SW480 (cell line): ENCODE data around the gene SLC5A2.
"Not testable (repeated sequence)": the region's sequence is repeated elsewhere in the genome, so short reads cannot be mapped to it uniquely, and the experiment has no call there.

Source experiments
- DNase-seq: peaks from one replicate; pipeline ENCODE4 v3.0.0-alpha.2; 2016; ENCODE audit warnings: low spot score

The SLC5A2 gene

GRCh38 chr16:31498493-31498892 lies 15.6 kb downstream of the SLC5A2 start:
- no peak for DNase-seq

DNA sequence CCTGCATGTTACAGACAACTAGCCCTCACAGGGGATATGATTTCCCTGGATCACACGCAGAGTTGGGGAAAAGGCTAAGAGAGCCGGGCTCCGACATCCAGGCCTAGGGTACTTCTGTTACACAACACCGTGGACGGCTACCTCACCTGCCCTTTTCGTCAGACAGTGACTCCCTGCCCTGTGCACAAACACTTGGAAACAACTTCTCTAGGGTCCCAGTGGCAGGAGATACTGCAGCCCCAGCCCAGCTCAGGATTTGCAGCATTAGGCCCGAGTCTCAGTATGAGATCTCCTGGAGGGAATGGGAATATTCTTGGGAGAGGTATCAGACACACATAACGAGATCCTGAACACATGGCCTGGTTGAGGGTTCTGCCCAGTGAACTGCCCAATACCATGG lies 17.0 kb downstream of the SLC5A2 start:
- DNase-seq, result no peak

- DNase-seq, result no peak
Measured at GRCh38 chr16:31501226-31501965, 18.5 kb downstream of the SLC5A2 start.

DNA sequence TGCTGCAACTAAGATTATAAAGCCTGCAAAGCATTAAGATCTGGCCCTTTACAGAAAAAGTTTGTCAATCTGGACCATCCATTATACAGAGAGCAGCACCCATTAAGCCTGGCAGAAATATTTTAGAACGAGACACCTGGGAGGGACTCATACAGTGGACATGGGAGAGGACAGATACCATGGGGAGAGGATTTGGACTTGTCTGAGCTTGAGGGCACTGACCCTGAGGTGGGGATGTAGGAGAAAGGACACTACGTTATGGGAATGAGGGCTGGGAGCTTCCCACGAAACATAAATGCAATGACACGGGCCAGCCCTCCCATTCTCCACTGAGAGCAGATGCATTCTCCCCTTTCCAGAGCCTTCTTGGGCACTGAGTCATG lies 19.0 kb downstream of the SLC5A2 start:
- DNase-seq, result no peak

GRCh38 chr16:31502981-31503380 lies 20.1 kb downstream of the SLC5A2 start:
- DNase-seq, result no peak

DNA sequence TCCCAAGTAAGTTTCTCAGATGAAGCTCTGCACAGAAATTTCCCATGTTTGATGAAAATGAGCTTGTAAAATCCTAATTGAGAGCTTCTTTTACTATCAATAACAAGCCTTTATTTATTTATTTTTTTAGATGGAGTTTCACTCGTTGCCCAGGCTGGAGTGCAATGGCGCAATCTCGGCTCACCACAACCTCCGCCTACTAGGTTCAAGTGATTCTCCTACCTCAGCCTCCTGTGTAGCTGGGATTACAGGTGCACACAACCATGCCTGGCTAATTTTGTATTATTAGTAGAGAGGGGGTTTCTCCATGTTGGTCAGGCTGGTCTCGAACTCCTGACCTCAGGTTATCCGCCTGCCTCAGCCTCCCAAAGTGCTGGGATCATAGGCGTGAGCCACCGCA lies 20.6 kb downstream of the SLC5A2 start:
- not testable (repeated sequence) for DNase-seq

GRCh38 chr16:31504159-31504558 lies 21.2 kb downstream of the SLC5A2 start:
- DNase-seq, result no peak

GRCh38 chr16:31505483-31505882 lies 22.6 kb downstream of the SLC5A2 start:
- no peak for DNase-seq

- peak; percentile 4 for DNase-seq
Measured at GRCh38 chr16:31507617-31507928, 24.6 kb downstream of the SLC5A2 start.

GRCh38 chr16:31507929-31508705 lies 25.2 kb downstream of the SLC5A2 start, which contains the start of gene RUSF1:
Gene RUSF1, minus strand, starts transcription at chr16:31508391. Its CDS starts 18 bp downstream, at chr16:31508373.
- DNase-seq, result peak; percentile 79

DNA sequence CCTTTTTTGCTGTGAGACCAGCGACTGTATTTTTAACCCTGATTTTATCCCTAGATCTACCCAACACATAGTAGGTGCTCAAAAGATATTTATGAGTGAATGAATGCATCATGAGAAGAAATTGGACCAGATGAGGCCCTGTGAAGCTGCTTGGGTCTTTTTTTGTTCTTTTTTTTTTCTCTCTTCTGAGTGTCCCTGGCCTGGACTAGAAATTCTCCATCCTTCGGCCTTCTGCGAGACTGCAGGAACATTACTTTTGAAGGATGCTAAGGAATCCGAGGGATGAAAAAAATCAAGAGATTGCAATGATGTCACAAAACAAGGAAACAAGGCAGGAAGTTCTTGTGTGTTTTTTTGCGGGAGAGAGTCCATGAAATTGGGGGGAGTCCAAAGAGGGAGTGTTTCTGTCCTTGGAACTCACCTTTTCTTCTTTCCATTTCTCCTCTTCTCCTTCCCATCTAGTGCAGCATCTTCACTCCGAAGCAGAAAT lies 25.8 kb downstream of the SLC5A2 start:
- DNase-seq, result peak; percentile 11

DNA sequence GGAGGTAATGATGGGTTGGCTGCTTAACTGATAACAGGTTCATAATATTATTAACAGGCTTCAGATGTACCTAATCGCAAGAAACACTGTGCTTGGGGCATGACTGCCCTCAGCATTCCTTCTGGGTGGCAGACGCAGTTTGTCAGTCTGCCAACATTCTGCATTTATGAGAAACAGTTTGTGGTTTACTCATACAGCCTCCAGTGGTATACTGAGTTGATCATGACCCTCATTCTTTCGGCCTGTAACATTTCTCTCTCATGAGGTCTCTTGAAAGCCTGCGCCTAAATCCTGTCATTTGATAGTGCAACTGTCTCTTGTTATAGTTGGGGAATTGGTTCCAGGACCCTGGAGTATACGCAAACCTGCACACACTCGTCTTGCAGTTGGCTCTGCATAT lies 30.2 kb downstream of the SLC5A2 start:
- DNase-seq, result peak; percentile 6

DNA sequence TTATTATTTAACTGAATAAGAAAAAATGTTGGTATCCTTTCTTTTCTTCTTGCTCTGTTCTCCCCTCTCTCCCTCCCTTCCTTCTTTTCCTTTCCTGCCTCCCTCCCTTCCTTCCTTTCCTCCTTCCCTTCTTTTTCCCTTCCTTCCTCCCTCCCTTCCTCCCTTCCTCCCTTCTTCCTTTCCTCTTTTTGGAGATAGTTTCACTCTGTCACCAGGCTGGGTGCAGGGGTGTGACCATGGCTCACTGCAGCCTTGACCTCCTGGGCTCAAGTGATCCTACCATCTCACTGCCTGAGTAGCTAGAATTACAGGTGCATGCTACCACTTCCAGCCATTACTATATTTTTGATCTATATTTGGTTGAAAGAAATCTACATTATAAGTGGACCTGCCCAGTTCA lies 31.0 kb downstream of the SLC5A2 start:
- no peak for DNase-seq

- no peak for DNase-seq
Measured at GRCh38 chr16:31517800-31518402, 35.0 kb downstream of the SLC5A2 start.

GRCh38 chr16:31519759-31520431 lies 37.0 kb downstream of the SLC5A2 start:
- DNase-seq, result no peak

GRCh38 chr16:31521368-31521767 lies 38.4 kb downstream of the SLC5A2 start:
- DNase-seq, result no peak

DNA sequence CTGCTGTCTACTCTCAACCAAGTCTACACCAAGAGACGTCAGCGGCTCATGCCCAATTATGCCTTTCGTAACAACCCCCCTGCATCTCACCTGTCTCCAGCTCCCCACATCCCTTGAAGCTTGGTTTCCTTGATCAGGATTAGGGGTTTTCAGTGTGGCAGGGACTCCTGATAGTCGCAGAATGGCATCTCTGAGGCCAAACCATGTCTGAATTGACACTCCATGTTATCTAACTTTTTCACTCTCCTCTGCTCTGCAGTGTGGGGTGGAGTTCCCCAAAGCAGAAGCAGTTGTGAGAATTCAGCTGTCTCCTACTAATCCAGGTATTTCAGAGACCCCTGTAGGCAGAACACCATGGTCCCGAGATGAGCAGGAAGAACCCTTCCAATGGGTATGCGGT lies 39.1 kb downstream of the SLC5A2 start:
- DNase-seq, result no peak

DNA sequence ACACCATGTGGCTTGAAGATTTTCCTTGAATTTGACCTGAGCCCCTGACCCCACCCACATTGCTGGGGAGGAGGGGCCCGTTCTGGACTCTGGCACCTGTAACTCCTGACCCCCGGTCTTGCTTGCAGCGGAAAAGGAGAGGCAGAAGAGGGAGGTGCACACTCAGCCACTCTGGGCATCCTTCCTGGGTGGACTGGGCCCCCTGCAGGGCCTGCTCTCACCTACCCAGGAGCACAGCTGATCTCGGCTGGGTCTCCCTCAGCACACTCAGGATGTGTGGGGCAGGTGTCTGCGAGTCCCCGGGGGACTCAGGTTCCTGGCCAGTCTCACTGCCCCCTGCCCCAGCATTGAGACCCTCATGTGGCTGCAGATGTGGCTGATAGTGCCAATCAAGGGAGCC lies 40.8 kb downstream of the SLC5A2 start:
- DNase-seq, result not testable (repeated sequence)

- no peak for DNase-seq
Measured at GRCh38 chr16:31525113-31525512, 42.2 kb downstream of the SLC5A2 start.

GRCh38 chr16:31527734-31528274 lies 44.9 kb downstream of the SLC5A2 start, which contains the start of gene AHSP:
Gene AHSP, plus strand, starts transcription at chr16:31527900. Its CDS starts 240 bp downstream, at chr16:31528140.
- no peak for DNase-seq

- no peak for DNase-seq
Measured at GRCh38 chr16:31528523-31529107, 45.7 kb downstream of the SLC5A2 start.
